HepG2 (cell line): ENCODE results near the gene URAD. TPM values are rescaled to one million over a fixed set of nuclear protein-coding genes. Genes with fewer than 3 reads are reported as not detected.

Experiments
- FIP1L1 ChIP-seq: fragments of 200-400 bp; formaldehyde crosslinking; IDR thresholded peaks from 2 replicates; pipeline ENCODE4 v1.6.1; 2018; ENCODE audit warnings: low read depth, mild to moderate bottlenecking, low read length, moderate library complexity, borderline replicate concordance; ENCODE audit not compliant: insufficient read depth
- FOXJ3 ChIP-seq: sonication (generic); formaldehyde crosslinking; IDR thresholded peaks from 2 replicates; pipeline ENCODE4 v1.4.0; 2020; ENCODE audit warnings: missing genetic modification reagents, mild to moderate bottlenecking, borderline replicate concordance
- ISL2 ChIP-seq: sonication (generic); formaldehyde crosslinking; IDR thresholded peaks from 2 replicates; pipeline ENCODE4 v1.5.0; 2020; ENCODE audit warnings: missing genetic modification reagents
- KLF15 ChIP-seq: sonication (generic); formaldehyde crosslinking; IDR thresholded peaks from 2 replicates; pipeline ENCODE4 v1.8.1; 2023; ENCODE audit warnings: borderline replicate concordance, mild to moderate bottlenecking, inconsistent platforms, missing genetic modification reagents, mixed read lengths
- MZF1 ChIP-seq: sonication (generic); formaldehyde crosslinking; IDR thresholded peaks from 2 replicates; pipeline ENCODE4 v1.8.1; 2023; ENCODE audit warnings: mild to moderate bottlenecking, missing genetic modification reagents, borderline replicate concordance
- NFE2 ChIP-seq: sonication (generic); formaldehyde crosslinking; IDR thresholded peaks from 2 replicates; pipeline ENCODE4 v1.4.0; 2020; ENCODE audit warnings: missing genetic modification reagents
- NR3C1 ChIP-seq: sonication (generic); formaldehyde crosslinking; IDR thresholded peaks from 2 replicates; pipeline ENCODE4 v1.4.0; 2020; ENCODE audit warnings: missing genetic modification reagents
- PBX3 ChIP-seq: sonication (generic); formaldehyde crosslinking; IDR thresholded peaks from 2 replicates; pipeline ENCODE4 v1.8.1; 2023; ENCODE audit warnings: missing genetic modification reagents, inconsistent platforms, borderline replicate concordance
- PLSCR1 ChIP-seq: sonication (generic); formaldehyde crosslinking; IDR thresholded peaks from 2 replicates; pipeline ENCODE4 v1.5.0; 2020; ENCODE audit warnings: missing genetic modification reagents, mild to moderate bottlenecking, borderline replicate concordance
- PRDM10 ChIP-seq: sonication (generic); formaldehyde crosslinking; IDR thresholded peaks from 2 replicates; pipeline ENCODE4 v1.4.0; 2020; ENCODE audit warnings: low read depth, missing genetic modification reagents
- RAD21 ChIP-seq: fragments of 450-650 bp; formaldehyde crosslinking; IDR thresholded peaks from 2 replicates; pipeline ENCODE4 v1.5.0; 2020; ENCODE audit warnings: mild to moderate bottlenecking
- RBM22 ChIP-seq: fragments of 200-400 bp; formaldehyde crosslinking; optimal IDR thresholded peaks from 2 replicates; pipeline ENCODE3; 2017; ENCODE audit warnings: mild to moderate bottlenecking, low read length, moderate library complexity
- TAF15 ChIP-seq: fragments of 200-400 bp; formaldehyde crosslinking; IDR thresholded peaks from one replicate; pipeline ENCODE4 v1.6.1; 2018; ENCODE audit warnings: mild to moderate bottlenecking, low read depth, low read length; ENCODE audit not compliant: poor library complexity, severe bottlenecking
- ZBTB42 ChIP-seq: sonication (generic); formaldehyde crosslinking; IDR thresholded peaks from 2 replicates; pipeline ENCODE4 v1.5.0; 2020; ENCODE audit warnings: mild to moderate bottlenecking, missing genetic modification reagents
- ZC3H4 ChIP-seq: sonication (generic); formaldehyde crosslinking; IDR thresholded peaks from 2 replicates; pipeline ENCODE4 v1.4.0; 2020; ENCODE audit warnings: missing genetic modification reagents, borderline replicate concordance
- ZNF280D ChIP-seq: sonication (generic); formaldehyde crosslinking; IDR thresholded peaks from 2 replicates; pipeline ENCODE4 v1.5.1; 2020; ENCODE audit warnings: mild to moderate bottlenecking, missing genetic modification reagents
- ZNF607 ChIP-seq: sonication (generic); formaldehyde crosslinking; IDR thresholded peaks from 2 replicates; pipeline ENCODE4 v1.5.1; 2020; ENCODE audit warnings: missing genetic modification reagents, mild to moderate bottlenecking, borderline replicate concordance
- ZNF761 ChIP-seq: sonication (generic); formaldehyde crosslinking; conservative IDR thresholded peaks from 2 replicates; pipeline ENCODE4 v1.4.0; 2020; ENCODE audit warnings: mild to moderate bottlenecking, missing genetic modification reagents
- ZNF816 ChIP-seq: sonication (generic); formaldehyde crosslinking; IDR thresholded peaks from 2 replicates; pipeline ENCODE4 v1.8.0; 2022; ENCODE audit warnings: missing genetic modification reagents, mild to moderate bottlenecking, borderline replicate concordance
- polyA plus RNA-seq, 8 experiments: library from polyadenylated mRNA; depleted of rRNA in 3 of 8; stranded (reverse) in 7 of 8; unstranded in 1 of 8; fragments of >200 nt; fragmentation: Illumina TruSeq in 4 of 8; extraction: Trizol in 4 of 8; gene quantifications; 2 replicates each; pipeline versions ENCODE4 v1.2.1 to v1.2.3, GENCODE V29; 2011 to 2016; ENCODE audit warnings: low read depth in 4 of 8, missing spikeins in 1 of 8, mixed read lengths in 1 of 8; ENCODE audit not compliant: insufficient read depth in 1 of 8
- total RNA-seq, 5 experiments: library from RNA; depleted of rRNA; stranded (reverse); fragments of >200 nt; fragmentation: Illumina TruSeq; extraction: Trizol; gene quantifications; 2 replicates each; pipeline ENCODE4 v1.2.3, GENCODE V29; 2016; ENCODE audit warnings: low read depth in 1 of 5

The URAD gene
- total and polyA plus RNA-seq, 2 of the 13 experiments (the other 11 are each of a cell fraction or from before 2014, with no cell fraction given) = not detected

GRCh38 chr13:27960362-27961226 lies 27.9 kb downstream of the URAD start (continued):
- TF ChIP-seq MZF1 (CRISPR knock-in tag) (no peak), RAD21 (peak; percentile 81), FIP1L1 (no peak), RBM22 (no peak), PBX3 (CRISPR knock-in tag) (no peak), ZBTB42 (CRISPR knock-in tag) (no peak), FOXJ3 (CRISPR knock-in tag) (peak; percentile 81), ZNF280D (CRISPR knock-in tag) (peak; percentile 95), PLSCR1 (no peak), ZC3H4 (CRISPR knock-in tag) (no peak), NR3C1 (no peak), ZNF607 (CRISPR knock-in tag) (no peak; the same call in 1 of the 2 replicates), TAF15 (peak; percentile 31), ZNF816 (no peak; the same call in 1 of the 2 replicates), ZNF761 (CRISPR knock-in tag) (peak; percentile 55; the same call in 1 of the 2 replicates), PRDM10 (no peak), NFE2 (CRISPR knock-in tag) (no peak), KLF15 (CRISPR knock-in tag) (peak; percentile 57; the same call in 1 of the 2 replicates), ISL2 (peak; percentile 62)
